HG02759 (cell line): ENCODE measurements around the gene PDE3B.
"Not testable (repeated sequence)": the region's sequence is repeated elsewhere in the genome, so short reads cannot be mapped to it uniquely, and the experiment has no call there.

ENCODE experiments used
- ATAC-seq: cut with Tn5 transposase; IDR thresholded peaks from one replicate; pipeline ENCODE4 v1.9.1; 2021; ENCODE audit warnings: mild to moderate bottlenecking, moderate library complexity; ENCODE audit not compliant: unreplicated experiment

PDE3B gene

GRCh38 chr11:14673824-14674405 lies 30.3 kb downstream of the PDE3B start:
- no peak for ATAC-seq

GRCh38 chr11:14676068-14676467 lies 32.5 kb downstream of the PDE3B start:
- no peak for ATAC-seq

GRCh38 chr11:14677146-14677545 lies 33.5 kb downstream of the PDE3B start:
- ATAC-seq: no peak

GRCh38 chr11:14678350-14678749 lies 34.7 kb downstream of the PDE3B start:
- ATAC-seq: no peak

GRCh38 chr11:14679662-14680061 lies 36.1 kb downstream of the PDE3B start:
- no peak for ATAC-seq

GRCh38 chr11:14684234-14684915 lies 40.8 kb downstream of the PDE3B start:
- not testable (repeated sequence) for ATAC-seq

- no peak for ATAC-seq
Observed at GRCh38 chr11:14687456-14687855, 43.9 kb downstream of the PDE3B start.

- ATAC-seq: no peak
Observed at GRCh38 chr11:14687943-14688627, 44.5 kb downstream of the PDE3B start.

GRCh38 chr11:14695656-14696055 lies 52.1 kb downstream of the PDE3B start:
- not testable (repeated sequence) for ATAC-seq

GRCh38 chr11:14698771-14699170 lies 55.2 kb downstream of the PDE3B start:
- no peak for ATAC-seq

- no peak for ATAC-seq
Observed at GRCh38 chr11:14700593-14700992, 57.0 kb downstream of the PDE3B start.

GRCh38 chr11:14702760-14703159 lies 59.2 kb downstream of the PDE3B start:
- ATAC-seq: no peak

- ATAC-seq: no peak
Observed at GRCh38 chr11:14703731-14704130, 60.1 kb downstream of the PDE3B start.

- ATAC-seq: no peak
Observed at GRCh38 chr11:14705067-14705466, 61.5 kb downstream of the PDE3B start.

GRCh38 chr11:14713496-14714244 lies 70.1 kb downstream of the PDE3B start:
- no peak for ATAC-seq

- not testable (repeated sequence) for ATAC-seq
Observed at GRCh38 chr11:14715669-14716068, 72.1 kb downstream of the PDE3B start.

- no peak for ATAC-seq
Observed at GRCh38 chr11:14722496-14722895, 78.9 kb downstream of the PDE3B start.

GRCh38 chr11:14725150-14725549 lies 81.5 kb downstream of the PDE3B start:
- ATAC-seq: no peak

GRCh38 chr11:14727215-14727614 lies 83.6 kb downstream of the PDE3B start:
- ATAC-seq: no peak

- no peak for ATAC-seq
Observed at GRCh38 chr11:14727746-14728145, 84.1 kb downstream of the PDE3B start.

GRCh38 chr11:14740539-14740938 lies 96.9 kb downstream of the PDE3B start:
- not testable (repeated sequence) for ATAC-seq
